Muscle layer of colon (tissue), 2 donors: ENCODE data around the gene GDI1.
A peak's percentile ranks its signal among the peaks of the same experiment; 100 is the strongest.

Experiments
- H3K27ac ChIP-seq: one replicate; pipeline ENCODE4 v1.7.0; 2013; ENCODE audit warnings: low read depth, mild to moderate bottlenecking, low read length, moderate library complexity
- H3K27me3 ChIP-seq, 2 donors: one replicate each; pipeline ENCODE4 v1.7.0; 2013; ENCODE audit warnings: low read length in 2 of 2, mild to moderate bottlenecking in 2 of 2; ENCODE audit not compliant: insufficient read depth in 2 of 2, control insufficient read depth in 1 of 2
- H3K36me3 ChIP-seq: one replicate; pipeline ENCODE4 v1.7.0; 2013; ENCODE audit warnings: mild to moderate bottlenecking, low read length; ENCODE audit not compliant: insufficient read depth
- H3K4me1 ChIP-seq: one replicate; pipeline ENCODE4 v1.7.0; 2013; ENCODE audit warnings: mild to moderate bottlenecking, low read length; ENCODE audit not compliant: insufficient read depth
- H3K4me3 ChIP-seq, 2 donors: one replicate each; pipeline ENCODE4 v1.7.0; 2013; ENCODE audit warnings: low read length in 2 of 2, low read depth in 1 of 2, mild to moderate bottlenecking in 1 of 2, moderate library complexity in 1 of 2
- H3K9ac ChIP-seq: one replicate; pipeline ENCODE4 v1.7.0; 2013; ENCODE audit warnings: low read length
- H3K9me3 ChIP-seq: one replicate; pipeline ENCODE4 v1.7.0; 2013; ENCODE audit warnings: mild to moderate bottlenecking, low read length
- donor health status: abdominal sarcoma.
- donor health status: Adenocarcinoma of cecum.

GDI1 gene

DNA sequence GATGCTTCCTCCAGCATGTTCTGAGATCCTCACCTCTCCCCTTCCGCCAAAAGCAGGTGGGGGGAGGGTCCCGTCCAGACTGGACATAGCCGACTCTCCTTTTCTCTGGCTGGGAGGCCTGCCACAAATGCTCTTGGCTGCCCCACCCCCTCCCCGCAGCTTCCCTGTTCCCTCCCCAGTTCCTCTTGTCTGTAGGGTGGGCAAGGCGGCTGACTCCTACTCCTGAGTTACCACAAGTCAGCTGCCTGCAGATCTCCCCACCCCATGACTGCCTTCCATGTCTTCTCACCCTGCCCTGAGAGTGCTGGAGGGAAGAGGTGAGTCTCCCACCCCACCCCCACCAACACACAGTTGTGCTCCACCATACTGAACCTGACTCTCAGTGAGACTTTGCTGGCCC lies 5.6 kb upstream of the GDI1 start:
- peaks cover 24% of the 10 kb centered on the region for H3K36me3 ChIP-seq
- no peak overlapping the region for H3K27ac ChIP-seq
- H3K27me3 ChIP-seq: no peaks in the 10 kb centered on the region
- H3K4me1 ChIP-seq: peaks cover 8% of the 10 kb centered on the region
- H3K9ac ChIP-seq: no peak overlapping the region
- no peaks in the 10 kb centered on the region for H3K9me3 ChIP-seq
- no peak overlapping the region for H3K4me3 ChIP-seq

DNA sequence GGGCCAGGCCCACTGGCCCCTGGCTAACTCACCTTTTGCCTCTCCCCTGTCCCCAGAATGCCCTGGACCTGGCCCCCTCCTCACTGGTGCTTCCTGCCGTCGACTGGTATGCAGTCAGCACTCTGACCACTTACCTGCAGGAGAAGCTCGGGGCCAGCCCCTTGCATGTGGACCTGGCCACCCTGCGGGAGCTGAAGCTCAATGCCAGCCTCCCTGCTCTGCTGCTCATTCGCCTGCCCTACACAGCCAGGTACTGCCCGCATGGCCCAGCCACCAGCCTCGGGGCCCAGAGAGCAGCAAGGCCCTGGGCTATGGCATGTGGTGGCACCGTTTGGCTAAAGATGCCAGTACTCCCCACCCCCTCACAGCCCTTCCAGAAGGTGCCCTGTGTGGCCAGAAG lies 4.7 kb upstream of the GDI1 start:
- H3K4me3 ChIP-seq: no peak overlapping the region
- peaks cover 8% of the 10 kb centered on the region for H3K4me1 ChIP-seq
- no peaks in the 10 kb centered on the region for H3K27me3 ChIP-seq
- H3K9me3 ChIP-seq: no peaks in the 10 kb centered on the region
- no peak overlapping the region for H3K9ac ChIP-seq
- no peak overlapping the region for H3K27ac ChIP-seq
- peaks cover 24% of the 10 kb centered on the region for H3K36me3 ChIP-seq

DNA sequence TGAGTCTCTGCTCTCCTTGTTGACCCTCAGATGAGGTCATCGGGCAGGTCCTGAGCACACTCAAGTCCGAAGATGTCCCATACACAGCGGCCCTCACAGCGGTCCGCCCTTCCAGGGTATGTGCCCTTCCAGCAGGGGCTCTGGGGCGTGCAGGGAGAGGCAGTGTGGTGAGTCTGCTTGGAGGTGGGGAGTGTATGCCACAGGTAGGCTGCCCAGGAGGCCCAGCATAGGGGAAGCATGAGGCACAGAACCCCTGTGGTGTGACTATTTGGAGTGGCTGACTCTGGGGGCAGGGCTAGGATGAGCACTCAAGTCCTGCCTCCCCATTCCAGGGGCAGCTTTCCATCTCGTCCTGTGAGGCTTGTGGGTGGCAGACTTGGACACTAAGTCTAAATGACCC lies 3.3 kb upstream of the GDI1 start:
- H3K36me3 ChIP-seq: peaks cover 24% of the 10 kb centered on the region
- H3K4me3 ChIP-seq: no peak overlapping the region
- H3K4me1 ChIP-seq: peaks cover 14% of the 10 kb centered on the region
- H3K9me3 ChIP-seq: no peaks in the 10 kb centered on the region
- no peak overlapping the region for H3K27ac ChIP-seq
- H3K27me3 ChIP-seq: no peaks in the 10 kb centered on the region
- no peak overlapping the region for H3K9ac ChIP-seq

DNA sequence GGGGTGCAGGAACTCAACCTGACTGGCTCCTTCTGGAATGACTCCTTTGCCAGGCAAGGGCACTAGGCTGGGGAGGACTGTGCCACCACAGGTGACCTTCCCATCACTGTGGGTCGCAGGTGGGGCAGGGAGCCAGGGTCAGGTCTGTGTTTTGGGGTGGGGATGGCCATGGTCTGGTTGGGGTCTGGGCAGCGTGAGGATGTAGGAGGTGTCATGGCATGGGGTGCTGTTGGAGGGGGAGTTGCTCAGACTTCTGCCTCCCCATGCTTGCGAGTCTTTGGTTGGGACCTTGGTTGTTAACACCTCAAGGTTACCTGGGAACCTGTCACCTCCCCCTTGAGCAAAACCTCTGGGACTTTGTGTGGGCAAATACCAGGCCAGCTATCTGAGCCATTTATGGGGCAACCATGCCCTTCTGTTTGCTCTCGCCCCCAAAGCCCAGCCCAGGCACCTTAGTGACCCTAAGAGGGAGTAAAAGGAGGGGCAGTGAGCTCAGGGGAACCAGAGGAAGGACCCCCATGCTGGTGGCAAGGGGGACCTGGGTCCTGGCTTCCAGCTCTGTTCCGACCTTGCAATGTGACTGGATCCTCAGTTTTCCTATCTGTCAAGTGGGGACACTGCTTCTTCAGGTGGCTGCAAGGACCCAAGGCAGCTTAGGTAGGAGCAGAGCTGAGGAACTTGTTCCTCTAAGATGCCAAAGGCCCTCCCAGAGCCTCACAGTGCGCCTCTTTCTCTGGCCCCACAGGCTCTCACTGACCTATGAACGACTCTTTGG lies 2.4 kb upstream of the GDI1 start:
- Histone ChIP-seq H3K27ac (no peak overlapping the region), H3K9ac (no peak overlapping the region), H3K36me3 (peaks cover 24% of the 10 kb centered on the region), H3K27me3 (no peaks in the 10 kb centered on the region), H3K9me3 (no peaks in the 10 kb centered on the region), H3K4me1 (peaks cover 11% of the 10 kb centered on the region), H3K4me3 (no peak overlapping the region)

DNA sequence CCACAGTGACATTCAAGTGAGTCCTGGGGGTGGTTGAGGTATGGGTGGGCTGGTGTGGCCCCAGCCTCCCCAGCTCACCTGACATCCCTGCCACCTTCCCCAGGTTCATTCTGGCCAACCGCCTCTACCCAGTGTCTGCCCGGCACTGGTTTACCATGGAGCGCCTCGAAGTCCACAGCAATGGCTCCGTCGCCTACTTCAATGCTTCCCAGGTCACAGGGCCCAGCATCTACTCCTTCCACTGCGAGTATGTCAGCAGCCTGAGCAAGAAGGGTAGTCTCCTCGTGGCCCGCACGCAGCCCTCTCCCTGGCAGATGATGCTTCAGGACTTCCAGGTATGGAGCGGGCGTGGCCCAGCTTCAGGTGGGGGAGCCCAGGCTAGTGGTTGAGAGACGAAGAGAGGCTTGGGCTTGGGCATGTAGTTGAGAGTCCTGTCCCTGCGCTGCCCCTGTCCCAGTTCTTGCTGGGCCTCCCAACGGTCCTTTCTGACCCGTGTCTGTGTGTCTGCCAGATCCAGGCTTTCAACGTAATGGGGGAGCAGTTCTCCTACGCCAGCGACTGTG lies 1.7 kb upstream of the GDI1 start:
- Histone ChIP-seq H3K4me1 (peaks cover 8% of the 10 kb centered on the region), H3K27me3 (no peaks in the 10 kb centered on the region), H3K9me3 (no peaks in the 10 kb centered on the region), H3K4me3 (no peak overlapping the region), H3K9ac (no peak overlapping the region), H3K27ac (no peak overlapping the region), H3K36me3 (peaks cover 26% of the 10 kb centered on the region)

DNA sequence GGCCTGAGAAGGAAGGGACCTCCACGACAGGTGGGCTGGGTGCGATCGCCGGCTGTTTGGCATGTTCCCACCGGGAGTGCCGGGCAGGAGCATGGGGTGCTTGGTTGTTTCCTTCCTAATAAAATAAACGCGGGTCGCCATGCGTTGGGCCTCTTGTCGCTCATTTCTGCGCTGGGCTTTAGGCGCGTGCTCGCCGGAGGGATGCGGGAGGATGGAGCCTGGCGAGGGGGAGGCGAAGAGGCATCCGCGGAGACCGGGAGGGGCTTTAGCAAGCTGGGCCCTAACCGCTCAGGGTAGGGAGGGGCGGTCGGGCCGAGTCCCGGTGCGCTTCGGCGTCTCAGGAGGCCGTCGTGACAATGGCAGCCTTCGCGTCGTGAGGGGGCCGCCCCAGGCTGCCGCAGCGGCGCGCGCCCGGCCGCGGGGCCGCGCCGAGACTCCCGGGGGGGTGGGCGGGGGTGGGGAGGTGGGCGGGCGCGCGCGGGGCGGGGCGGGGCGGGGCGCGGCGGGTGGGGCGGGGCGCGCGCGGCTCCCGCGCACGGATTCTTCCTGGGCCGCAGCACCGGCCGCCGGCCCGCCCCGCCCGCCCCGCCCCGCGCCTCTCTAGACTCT lies 476 bp upstream of the GDI1 start:
- Histone ChIP-seq H3K27me3 (no peaks in the 10 kb centered on the region), H3K27ac (peak overlapping the region; percentile 41), H3K9ac (peak overlapping the region; percentile 19), H3K4me3 (peak overlapping the region in 1 of 2 donors; percentile 32), H3K36me3 (peaks cover 35% of the 10 kb centered on the region), H3K9me3 (no peaks in the 10 kb centered on the region), H3K4me1 (peaks cover 8% of the 10 kb centered on the region)

DNA sequence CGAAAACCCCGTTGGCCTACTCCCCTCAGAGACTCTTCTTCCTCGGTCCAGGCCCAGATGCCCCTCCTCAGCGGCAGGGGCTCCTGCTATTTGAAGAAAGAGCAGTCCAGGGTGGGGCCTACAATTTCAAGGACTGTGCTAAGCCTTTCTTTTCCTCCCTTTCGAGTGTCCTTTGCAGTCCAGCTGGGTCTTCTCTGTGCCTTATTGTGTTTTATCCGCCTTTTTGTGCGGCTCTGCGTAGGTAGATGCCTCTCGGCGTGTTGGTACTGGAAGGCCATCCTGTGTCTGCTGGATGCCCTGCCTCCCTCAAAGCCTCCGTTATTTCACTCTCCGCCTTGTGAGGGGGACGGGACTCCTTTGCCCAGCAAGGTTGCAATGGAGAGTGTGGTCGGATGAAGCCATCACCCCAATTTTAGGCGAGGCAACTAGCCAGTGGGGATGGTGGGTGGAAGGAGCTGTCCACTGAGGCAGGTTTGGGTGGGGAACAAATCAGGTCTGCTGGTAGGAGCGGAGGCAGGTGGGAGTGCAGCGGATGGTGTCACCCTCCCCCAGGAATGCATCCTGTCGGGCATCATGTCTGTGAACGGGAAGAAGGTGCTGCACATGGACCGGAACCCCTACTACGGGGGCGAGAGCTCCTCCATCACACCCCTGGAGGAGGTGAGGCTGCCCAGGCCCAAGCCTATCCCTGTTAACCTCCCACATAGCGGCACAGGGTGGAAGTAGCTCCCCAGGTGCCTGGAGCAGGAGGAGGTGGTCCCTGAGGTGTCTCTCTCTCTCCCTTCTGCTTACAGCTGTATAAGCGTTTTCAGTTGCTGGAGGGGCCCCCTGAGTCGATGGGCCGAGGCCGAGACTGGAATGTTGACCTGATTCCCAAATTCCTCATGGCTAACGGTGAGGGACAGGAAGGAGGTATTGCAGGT lies 1.3 kb downstream of the GDI1 start:
- Histone ChIP-seq H3K9ac (peak overlapping the region; percentile 0), H3K27me3 (no peaks in the 10 kb centered on the region), H3K27ac (peak overlapping the region; percentile 24)

DNA sequence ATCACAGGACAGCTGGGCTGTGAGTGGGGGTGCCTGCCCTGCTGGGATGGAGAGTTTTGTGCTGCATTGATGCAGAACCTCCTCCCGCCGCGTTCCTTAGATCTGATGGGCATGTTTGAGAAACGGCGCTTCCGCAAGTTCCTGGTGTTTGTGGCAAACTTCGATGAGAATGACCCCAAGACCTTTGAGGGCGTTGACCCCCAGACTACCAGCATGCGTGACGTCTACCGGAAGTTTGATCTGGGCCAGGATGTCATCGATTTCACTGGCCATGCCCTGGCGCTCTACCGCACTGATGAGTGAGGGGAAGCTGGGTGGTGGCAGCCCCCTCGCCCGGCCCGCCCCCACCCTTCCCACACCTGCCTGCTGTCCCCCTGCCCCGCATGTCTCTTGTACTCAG lies 2.9 kb downstream of the GDI1 start:
- H3K4me1 ChIP-seq: peaks cover 9% of the 10 kb centered on the region
- no peaks in the 10 kb centered on the region for H3K9me3 ChIP-seq
- peaks cover 29% of the 10 kb centered on the region for H3K36me3 ChIP-seq
- H3K9ac ChIP-seq: no peak overlapping the region
- H3K27ac ChIP-seq: no peak overlapping the region
- H3K27me3 ChIP-seq: peaks cover 0 to 4% of the 10 kb centered on the region in 2 donors
- H3K4me3 ChIP-seq: no peak overlapping the region

More for the DNA sequence above, 1.3 kb downstream of the GDI1 start:
- no peaks in the 10 kb centered on the region for H3K9me3 ChIP-seq
- H3K4me3 ChIP-seq: peak overlapping the region; percentile 33
- H3K4me1 ChIP-seq: peaks cover 8% of the 10 kb centered on the region
- peaks cover 37% of the 10 kb centered on the region for H3K36me3 ChIP-seq

DNA sequence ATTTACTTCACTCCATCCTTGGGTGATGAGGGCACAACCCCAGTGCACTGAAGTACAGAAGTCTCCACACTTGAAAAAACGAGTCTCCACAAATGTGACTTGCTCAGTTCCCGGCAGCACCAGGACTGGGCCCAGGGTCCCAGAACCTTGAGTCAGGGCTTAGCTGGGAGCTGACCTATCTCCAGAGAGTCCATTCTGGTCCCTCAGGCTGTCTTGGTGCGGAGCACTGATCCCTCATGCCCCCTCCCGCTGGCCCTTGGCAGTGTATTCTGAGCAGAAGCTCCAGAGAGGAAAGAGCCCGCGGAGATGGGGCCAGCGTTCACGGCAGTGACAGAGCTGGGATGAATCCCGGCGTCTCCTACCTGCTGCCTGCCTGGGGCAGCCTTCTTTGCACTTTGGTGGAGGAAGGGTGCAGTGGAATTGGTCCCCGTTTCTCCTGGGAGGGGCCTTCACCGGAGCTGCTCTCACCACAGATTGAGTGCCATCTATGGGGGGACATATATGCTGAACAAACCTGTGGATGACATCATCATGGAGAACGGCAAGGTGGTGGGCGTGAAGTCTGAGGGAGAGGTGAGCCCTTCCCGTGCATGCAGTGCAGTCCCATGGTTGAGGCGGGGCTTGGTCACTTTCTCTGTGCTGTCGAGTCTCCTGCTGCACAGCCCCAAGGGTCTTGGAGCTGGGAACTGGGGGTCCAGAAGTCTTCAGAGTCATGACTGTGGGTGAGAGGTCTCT lies 3.8 kb downstream of the GDI1 start:
- Histone ChIP-seq H3K27ac (no peak overlapping the region), H3K4me1 (peaks cover 18% of the 10 kb centered on the region), H3K4me3 (no peak overlapping the region)

DNA sequence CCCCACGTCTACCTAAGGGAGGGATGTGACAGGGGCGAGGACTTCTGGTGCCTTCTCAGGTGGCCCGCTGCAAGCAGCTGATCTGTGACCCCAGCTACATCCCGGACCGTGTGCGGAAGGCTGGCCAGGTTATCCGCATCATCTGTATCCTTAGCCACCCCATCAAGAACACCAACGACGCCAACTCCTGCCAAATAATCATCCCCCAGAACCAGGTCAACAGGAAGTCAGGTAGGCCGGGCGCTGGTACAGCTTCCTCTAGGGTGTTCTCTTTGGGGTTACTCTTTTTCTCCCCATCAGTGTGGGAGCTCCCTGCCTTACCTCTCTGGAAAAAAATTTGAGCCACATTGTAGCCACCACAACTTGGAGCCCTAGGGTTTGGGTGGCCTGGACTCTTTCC lies 4.6 kb downstream of the GDI1 start:
- H3K9me3 ChIP-seq: no peaks in the 10 kb centered on the region
- H3K4me1 ChIP-seq: peaks cover 18% of the 10 kb centered on the region
- peaks cover 31% of the 10 kb centered on the region for H3K36me3 ChIP-seq
- H3K9ac ChIP-seq: no peak overlapping the region
- no peak overlapping the region for H3K27ac ChIP-seq
- H3K4me3 ChIP-seq: no peak overlapping the region
- peaks cover 0 to 5% of the 10 kb centered on the region in 2 donors for H3K27me3 ChIP-seq

More for the DNA sequence above, 3.8 kb downstream of the GDI1 start:
- Histone ChIP-seq H3K36me3 (peaks cover 26% of the 10 kb centered on the region), H3K9ac (no peak overlapping the region), H3K9me3 (no peaks in the 10 kb centered on the region), H3K27me3 (peaks cover 0 to 5% of the 10 kb centered on the region in 2 donors)
